Mammary epithelial cell (primary cell): ENCODE results near the gene TBX15.
"Not testable (repeated sequence)": the region's sequence is repeated elsewhere in the genome, so short reads cannot be mapped to it uniquely, and the experiment has no call there.

Experiments used
- EZH2 ChIP-seq: IDR thresholded peaks from 2 replicates; pipeline ENCODE4 v1.6.1; 2012; ENCODE audit warnings: low read length, inconsistent platforms, borderline replicate concordance
- TF ChIP-seq, protein P1 (sequence below), 2 donors: IDR thresholded peaks in 1 of 2; conservative IDR thresholded peaks in 1 of 2; 2 replicates each; pipeline ENCODE4 v1.5.1; 2011 to 2012; ENCODE audit warnings: inconsistent platforms in 2 of 2, low read length in 2 of 2, mild to moderate bottlenecking in 2 of 2, control low read depth in 1 of 2, low read depth in 1 of 2; ENCODE audit not compliant: insufficient read depth in 1 of 2; ENCODE audit errors: extremely low read depth in 1 of 2

DNA sequence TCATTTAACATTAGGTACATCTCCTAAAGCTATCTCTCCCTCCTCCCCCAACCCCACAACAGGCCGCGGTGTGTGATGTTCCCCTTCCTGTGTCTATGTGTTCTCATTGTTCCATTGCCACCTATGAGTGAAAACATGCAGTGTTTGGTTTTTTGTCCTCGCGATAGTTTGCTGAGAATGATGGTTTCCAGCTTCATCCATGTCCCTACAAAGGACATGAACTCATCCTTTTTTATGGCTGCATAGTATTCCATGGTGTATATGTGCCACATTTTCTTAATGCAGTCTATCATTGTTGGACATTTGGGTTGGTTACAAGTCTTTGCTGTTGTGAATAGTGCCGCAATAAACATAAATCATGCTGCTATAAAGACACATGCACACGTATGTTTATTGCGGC lies 30.6 kb downstream of the TBX15 start:
- TF ChIP-seq, protein P1, sequence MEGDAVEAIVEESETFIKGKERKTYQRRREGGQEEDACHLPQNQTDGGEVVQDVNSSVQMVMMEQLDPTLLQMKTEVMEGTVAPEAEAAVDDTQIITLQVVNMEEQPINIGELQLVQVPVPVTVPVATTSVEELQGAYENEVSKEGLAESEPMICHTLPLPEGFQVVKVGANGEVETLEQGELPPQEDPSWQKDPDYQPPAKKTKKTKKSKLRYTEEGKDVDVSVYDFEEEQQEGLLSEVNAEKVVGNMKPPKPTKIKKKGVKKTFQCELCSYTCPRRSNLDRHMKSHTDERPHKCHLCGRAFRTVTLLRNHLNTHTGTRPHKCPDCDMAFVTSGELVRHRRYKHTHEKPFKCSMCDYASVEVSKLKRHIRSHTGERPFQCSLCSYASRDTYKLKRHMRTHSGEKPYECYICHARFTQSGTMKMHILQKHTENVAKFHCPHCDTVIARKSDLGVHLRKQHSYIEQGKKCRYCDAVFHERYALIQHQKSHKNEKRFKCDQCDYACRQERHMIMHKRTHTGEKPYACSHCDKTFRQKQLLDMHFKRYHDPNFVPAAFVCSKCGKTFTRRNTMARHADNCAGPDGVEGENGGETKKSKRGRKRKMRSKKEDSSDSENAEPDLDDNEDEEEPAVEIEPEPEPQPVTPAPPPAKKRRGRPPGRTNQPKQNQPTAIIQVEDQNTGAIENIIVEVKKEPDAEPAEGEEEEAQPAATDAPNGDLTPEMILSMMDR (conservative IDR thresholded peaks at IDR 0.05 in 1 of 2, IDR thresholded peaks at IDR 0.05 in 1 of 2; ENCODE audit: extremely low read depth in 1 of 2, insufficient read depth in 1 of 2, low read depth in 1 of 2, low read length in 2 of 2): not testable (repeated sequence)
- TF ChIP-seq EZH2: not testable (repeated sequence)
